Measurements from ENCODE around the gene TIMP1.

DNA sequence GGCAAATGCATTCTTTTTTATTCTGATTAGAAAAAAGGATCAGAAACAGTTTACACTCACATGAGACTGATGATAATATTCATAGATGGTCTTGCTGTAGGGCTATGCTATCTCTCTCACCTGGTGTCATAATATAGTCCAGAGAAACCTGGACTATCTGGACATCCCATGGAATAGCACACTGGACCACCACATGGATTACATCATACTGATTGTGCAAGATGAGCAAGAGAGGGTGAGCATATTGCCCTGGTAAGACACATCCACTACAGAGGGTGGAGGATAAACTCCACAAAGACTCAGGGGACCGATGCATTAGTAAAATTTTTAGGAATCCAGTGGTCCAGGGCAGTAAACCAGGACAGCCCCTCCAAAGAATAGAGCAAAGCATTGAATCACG is 29.3 kb downstream of the TIMP1 start:
- TF ChIP-seq, protein P1, sequence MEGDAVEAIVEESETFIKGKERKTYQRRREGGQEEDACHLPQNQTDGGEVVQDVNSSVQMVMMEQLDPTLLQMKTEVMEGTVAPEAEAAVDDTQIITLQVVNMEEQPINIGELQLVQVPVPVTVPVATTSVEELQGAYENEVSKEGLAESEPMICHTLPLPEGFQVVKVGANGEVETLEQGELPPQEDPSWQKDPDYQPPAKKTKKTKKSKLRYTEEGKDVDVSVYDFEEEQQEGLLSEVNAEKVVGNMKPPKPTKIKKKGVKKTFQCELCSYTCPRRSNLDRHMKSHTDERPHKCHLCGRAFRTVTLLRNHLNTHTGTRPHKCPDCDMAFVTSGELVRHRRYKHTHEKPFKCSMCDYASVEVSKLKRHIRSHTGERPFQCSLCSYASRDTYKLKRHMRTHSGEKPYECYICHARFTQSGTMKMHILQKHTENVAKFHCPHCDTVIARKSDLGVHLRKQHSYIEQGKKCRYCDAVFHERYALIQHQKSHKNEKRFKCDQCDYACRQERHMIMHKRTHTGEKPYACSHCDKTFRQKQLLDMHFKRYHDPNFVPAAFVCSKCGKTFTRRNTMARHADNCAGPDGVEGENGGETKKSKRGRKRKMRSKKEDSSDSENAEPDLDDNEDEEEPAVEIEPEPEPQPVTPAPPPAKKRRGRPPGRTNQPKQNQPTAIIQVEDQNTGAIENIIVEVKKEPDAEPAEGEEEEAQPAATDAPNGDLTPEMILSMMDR (IDR thresholded peaks at IDR 0.05), result no peak
- TF ChIP-seq POLR2A (IDR thresholded peaks at IDR 0.05), result no peak
